A549 (cell line): ENCODE measurements around the gene FAM227B. TPM values are rescaled to one million over a fixed set of nuclear protein-coding genes. Genes with fewer than 3 reads are reported as not detected.

Experiments used
- ATAC-seq, 2 experiments: fragments of 200-7000 bp in 1 of 2; fragments of >200 bp in 1 of 2; cut with Nextera tagmentation in 1 of 2; cut with Tn5 transposase in 1 of 2; 3 replicates each; pipeline versions ENCODE4 v1.8.0 to v1.9.1; 2018 to 2020; ENCODE audit warnings: mild to moderate bottlenecking in 1 of 2, moderate library complexity in 1 of 2
- CTCF ChIA-PET: fragments of 300-600 bp; sonication (Branson Sonifier 250); formaldehyde crosslinking; extraction: SDS; loops from one replicate; lab custom pipeline; 2021; ENCODE audit warnings: antibody characterized with exemption, inconsistent platforms; lab: Yijun Ruan, JAX
- POLR2A ChIA-PET: fragments of 350-600 bp; formaldehyde crosslinking; extraction: SDS; loops from one replicate; lab custom pipeline; 2021; ENCODE audit warnings: antibody characterized with exemption, inconsistent platforms; lab: Yijun Ruan, JAX
- DNase-seq, 2 experiments: peaks; one replicate each; pipeline versions ENCODE4 v3.0.0 to v3.0.0-alpha.2; 2011 to 2016; ENCODE audit warnings: low read depth in 1 of 2, low spot score in 1 of 2
- FAIRE-seq: peaks from 2 replicates; lab custom pipeline; 2011; peaks lifted over from hg19 to GRCh38; lab: Jason Lieb, UNC
- H3K27ac ChIP-seq, 2 experiments: fragments of >200 bp; sonication (Bioruptor Twin); formaldehyde crosslinking; 3 replicates each; pipeline ENCODE4 v1.5.1; 2016 to 2017
- H3K4me1 ChIP-seq: fragments of >200 bp; sonication (Bioruptor Twin); formaldehyde crosslinking; 3 replicates; pipeline ENCODE4 v1.6.1; 2016
- H3K4me2 ChIP-seq: fragments of >200 bp; sonication (Bioruptor Twin); formaldehyde crosslinking; 3 replicates; pipeline ENCODE4 v1.6.1; 2016
- H3K4me3 ChIP-seq: fragments of >200 bp; sonication (Bioruptor Twin); formaldehyde crosslinking; 3 replicates; pipeline ENCODE4 v1.5.1; 2016
- H3K9me3 ChIP-seq: fragments of >200 bp; sonication (Bioruptor Twin); formaldehyde crosslinking; 3 replicates; pipeline ENCODE4 v1.6.1; 2016
- CBX2 ChIP-seq: fragments of 200-600 bp; sonication (generic); IDR thresholded peaks from 2 replicates; pipeline ENCODE4 v1.6.1; 2016; ENCODE audit warnings: low read depth, mild to moderate bottlenecking, borderline replicate concordance
- CBX8 ChIP-seq: fragments of 200-600 bp; sonication (generic); IDR thresholded peaks from 2 replicates; pipeline ENCODE4 v1.6.1; 2016
- CHD4 ChIP-seq: fragments of 200-600 bp; sonication (generic); IDR thresholded peaks from 2 replicates; pipeline ENCODE4 v1.6.1; 2016; ENCODE audit warnings: antibody characterized with exemption, mild to moderate bottlenecking, borderline replicate concordance
- EHMT2 ChIP-seq: fragments of 200-600 bp; sonication (generic); IDR thresholded peaks from 2 replicates; pipeline ENCODE4 v1.6.1; 2016; ENCODE audit warnings: antibody characterized with exemption, low read depth, mild to moderate bottlenecking, moderate library complexity
- EP300 ChIP-seq, 2 experiments: fragments of >200 bp; sonication (Bioruptor Twin); formaldehyde crosslinking; IDR thresholded peaks; 2 replicates in 1 of 2; 3 replicates in 1 of 2; pipeline ENCODE4 v1.6.1; 2016 to 2017
- FOSL2 ChIP-seq, 2 experiments: fragments of 450-650 bp in 1 of 2; fragments of >200 bp in 1 of 2; sonication (Bioruptor Twin) in 1 of 2; formaldehyde crosslinking; IDR thresholded peaks; 2 replicates each; pipeline versions ENCODE4 v1.5.0 to v1.6.1; 2016 to 2020; ENCODE audit warnings: mild to moderate bottlenecking in 1 of 2, moderate library complexity in 1 of 2
- HEYL ChIP-seq: fragments of 250-450 bp; sonication (Bioruptor Pico); IDR thresholded peaks from 2 replicates; pipeline ENCODE4 v1.8.0; 2021; ENCODE audit warnings: mild to moderate bottlenecking, moderate library complexity
- HOXA7 ChIP-seq: fragments of 250-450 bp; sonication (Bioruptor Pico); IDR thresholded peaks from 2 replicates; pipeline ENCODE4 v1.5.0; 2020; ENCODE audit warnings: mild to moderate bottlenecking, moderate library complexity
- HOXB13 ChIP-seq: fragments of 250-450 bp; sonication (Bioruptor Pico); IDR thresholded peaks from 2 replicates; pipeline ENCODE4 v1.5.0; 2020; ENCODE audit warnings: low read depth, mild to moderate bottlenecking, moderate library complexity
- HOXB5 ChIP-seq: fragments of 250-450 bp; sonication (Bioruptor Pico); IDR thresholded peaks from 2 replicates; pipeline ENCODE4 v1.5.0; 2020; ENCODE audit warnings: mild to moderate bottlenecking, moderate library complexity
- JUNB ChIP-seq: fragments of >200 bp; sonication (Bioruptor Twin); formaldehyde crosslinking; IDR thresholded peaks from 2 replicates; pipeline ENCODE4 v1.6.1; 2016
- KDM5A ChIP-seq: fragments of 200-600 bp; sonication (generic); IDR thresholded peaks from 2 replicates; pipeline ENCODE4 v1.6.1; 2016; ENCODE audit warnings: antibody characterized with exemption, mild to moderate bottlenecking
- MAFK ChIP-seq: fragments of 450-650 bp; IDR thresholded peaks from 2 replicates; pipeline ENCODE4 v1.6.1; 2014; ENCODE audit not compliant: partially characterized antibody
- NFE2L2 ChIP-seq: fragments of 150-350 bp; conservative IDR thresholded peaks from 2 replicates; pipeline ENCODE4 v1.6.1; 2014; ENCODE audit warnings: low read length
- NPAS2 ChIP-seq: fragments of 250-450 bp; sonication (Bioruptor Pico); IDR thresholded peaks from 2 replicates; pipeline ENCODE4 v1.8.0; 2022; ENCODE audit warnings: mild to moderate bottlenecking, moderate library complexity, borderline replicate concordance
- PHF8 ChIP-seq: fragments of 200-600 bp; sonication (generic); IDR thresholded peaks from 2 replicates; pipeline ENCODE4 v1.6.1; 2016; ENCODE audit warnings: low read depth, mild to moderate bottlenecking, antibody characterized with exemption, moderate library complexity, borderline replicate concordance
- POLR2A ChIP-seq: IDR thresholded peaks from 2 replicates; pipeline ENCODE4 v1.6.1; 2012; ENCODE audit warnings: mild to moderate bottlenecking, low read length
- POLR2AphosphoS2 ChIP-seq: conservative IDR thresholded peaks from 2 replicates; pipeline ENCODE4 v1.6.1; 2012; ENCODE audit warnings: low read length, improper control_type of control experiment, inconsistent platforms
- RARB ChIP-seq: fragments of 250-450 bp; sonication (Bioruptor Pico); IDR thresholded peaks from 2 replicates; pipeline ENCODE4 v1.8.0; 2021; ENCODE audit warnings: mild to moderate bottlenecking, moderate library complexity
- SMC3 ChIP-seq: fragments of >200 bp; sonication (Bioruptor Twin); formaldehyde crosslinking; IDR thresholded peaks from 3 replicates; pipeline ENCODE4 v1.6.1; 2018; ENCODE audit warnings: inconsistent platforms
- SREBF2 ChIP-seq: fragments of 450-650 bp; IDR thresholded peaks from 2 replicates; pipeline ENCODE4 v1.6.1; 2014; ENCODE audit warnings: mild to moderate bottlenecking, moderate library complexity
- TFCP2L1 ChIP-seq: fragments of 250-450 bp; sonication (Bioruptor Pico); IDR thresholded peaks from 2 replicates; pipeline ENCODE4 v1.5.0; 2021; ENCODE audit warnings: mild to moderate bottlenecking
- TP53 ChIP-seq: fragments of 250-450 bp; sonication (Bioruptor Pico); IDR thresholded peaks from 2 replicates; pipeline ENCODE4 v1.5.0; 2021; ENCODE audit warnings: mild to moderate bottlenecking, moderate library complexity
- ZFP36 ChIP-seq: fragments of 450-650 bp; IDR thresholded peaks from 2 replicates; pipeline ENCODE4 v1.6.1; 2014; ENCODE audit warnings: borderline replicate concordance; ENCODE audit not compliant: partially characterized antibody
- ZNF302 ChIP-seq: fragments of 250-450 bp; sonication (Bioruptor Pico); IDR thresholded peaks from 2 replicates; pipeline ENCODE4 v1.9.0; 2021; ENCODE audit warnings: inconsistent platforms, mild to moderate bottlenecking, moderate library complexity
- ZSCAN20 ChIP-seq: fragments of 250-450 bp; sonication (Bioruptor Pico); IDR thresholded peaks from 2 replicates; pipeline ENCODE4 v1.8.0; 2022; ENCODE audit warnings: mild to moderate bottlenecking, moderate library complexity
- WGBS: methylation state at CpG from one replicate; pipeline ENCODE4 v1.1.6; 2017; ENCODE audit errors: missing lambda C conversion rate; 5-methylcytosine and 5-hydroxymethylcytosine counted together
- polyA plus RNA-seq, 4 experiments: library from polyadenylated mRNA; depleted of rRNA in 3 of 4; stranded (reverse); fragments of >200 nt; fragmentation: RNase III in 1 of 4; extraction: RNeasy Plus Mini Kit Qiagen cat#74134 plus additional on column Dnase treatment in 1 of 4; gene quantifications; 2 replicates in 3 of 4; 3 replicates in 1 of 4; pipeline ENCODE4 v1.2.3, GENCODE V29; 2011 to 2017
- TF ChIP-seq, protein P1 (sequence below): fragments of 450-650 bp; IDR thresholded peaks from 2 replicates; pipeline ENCODE4 v1.6.1; 2014; ENCODE audit warnings: antibody characterized with exemption
- TF ChIP-seq, protein P2 (sequence below): fragments of 250-450 bp; sonication (Bioruptor Pico); IDR thresholded peaks from 2 replicates; pipeline ENCODE4 v1.5.0; 2020; ENCODE audit warnings: low read depth, mild to moderate bottlenecking, moderate library complexity

FAM227B gene
- polyA plus RNA-seq, 2 of the 4 experiments (the other 2 are of a cell fraction): 1.9 to 3.7 TPM

DNA sequence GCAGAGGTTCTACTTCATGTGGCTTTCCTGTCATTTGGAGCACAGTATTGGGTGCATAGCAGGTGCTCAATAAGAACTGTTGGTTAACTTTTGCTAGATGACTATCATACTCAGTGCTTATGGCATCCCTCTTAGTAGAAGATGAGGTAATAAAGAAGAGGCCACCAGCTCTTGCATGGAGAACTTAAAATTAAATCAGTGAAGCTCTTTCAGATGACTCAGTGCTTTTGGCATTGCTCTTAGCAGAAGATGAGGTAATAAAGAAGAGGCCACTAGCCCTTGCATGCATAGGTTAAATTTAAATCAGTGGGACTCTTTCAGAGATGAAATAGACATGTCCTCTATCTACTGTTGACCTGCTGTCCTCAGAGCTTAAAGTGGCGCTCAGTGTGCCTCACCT lies 307.0 kb downstream of the FAM227B start:
- no peak for FAIRE-seq

DNA sequence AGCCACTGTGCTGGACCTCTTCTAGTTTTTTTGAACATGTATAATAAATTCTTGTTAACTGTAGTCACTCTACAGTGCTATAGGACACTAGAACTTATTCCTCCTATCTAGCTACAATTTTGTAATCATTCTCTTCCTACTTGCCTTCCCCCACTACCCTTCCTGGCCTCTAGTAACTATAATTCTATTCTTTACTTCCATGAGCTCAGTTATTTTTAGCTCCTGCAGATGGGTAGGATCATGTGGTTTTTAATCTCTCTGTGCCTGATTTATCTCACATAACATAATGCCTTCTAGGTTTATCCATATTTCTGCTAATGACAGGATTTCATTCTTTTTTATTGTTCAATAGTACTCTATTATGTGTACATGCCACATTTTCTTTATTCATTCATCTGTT lies 310.7 kb downstream of the FAM227B start:
- no peak for TF ChIP-seq RARB (CRISPR knock-in tag)
- TF ChIP-seq HOXB5 (CRISPR knock-in tag): no peak
- no peak for TF ChIP-seq ZSCAN20 (CRISPR knock-in tag)
- TF ChIP-seq POLR2AphosphoS2: no peak
- TF ChIP-seq MAFK: no peak
- no peak for TF ChIP-seq HEYL
- TF ChIP-seq SREBF2: no peak
- no peak for TF ChIP-seq FOSL2 (IDR thresholded peaks at IDR 0.05)
- no peak for TF ChIP-seq FOSL2 (CRISPR knock-in tag; IDR thresholded peaks at IDR 0.05)
- no peak for TF ChIP-seq POLR2A
- TF ChIP-seq TP53 (CRISPR knock-in tag): no peak
- no peak for TF ChIP-seq JUNB
- TF ChIP-seq NFE2L2: no peak
- no peak for TF ChIP-seq NPAS2 (CRISPR knock-in tag)
- TF ChIP-seq CBX8: no peak
- TF ChIP-seq PHF8: no peak
- TF ChIP-seq ZNF302: no peak
- no peak for TF ChIP-seq ZFP36
- no peak for TF ChIP-seq KDM5A
- TF ChIP-seq, all 56 proteins: peak for 0
- peaks cover 5% of the 10 kb centered on the region; the same call in 1 of the 3 replicates for H3K4me1 ChIP-seq
- H3K9me3 ChIP-seq: no peaks in the 10 kb centered on the region
- DNase-seq: no peak
- no peak overlapping the region for H3K4me2 ChIP-seq
- POLR2A ChIA-PET: no interaction called here
- no peak for ATAC-seq
- H3K4me3 ChIP-seq: no peak overlapping the region
- CTCF ChIA-PET: no interaction called here
- FAIRE-seq: no peak
- no peak overlapping the region for H3K27ac ChIP-seq

More for the DNA sequence above, 307.0 kb downstream of the FAM227B start:
- ChIA-PET POLR2A (no interaction called here), CTCF (no interaction called here)
- 81% methylated on average over 1 of the region's 1 CpG for WGBS
- Histone ChIP-seq H3K4me2 (no peak overlapping the region), H3K9me3 (no peaks in the 10 kb centered on the region), H3K4me3 (no peak overlapping the region), H3K4me1 (peaks cover 5% of the 10 kb centered on the region; the same call in 1 of the 3 replicates), H3K27ac (no peak overlapping the region)
- ATAC-seq (no peak), DNase-seq (no peak)
- TF ChIP-seq, protein P1, sequence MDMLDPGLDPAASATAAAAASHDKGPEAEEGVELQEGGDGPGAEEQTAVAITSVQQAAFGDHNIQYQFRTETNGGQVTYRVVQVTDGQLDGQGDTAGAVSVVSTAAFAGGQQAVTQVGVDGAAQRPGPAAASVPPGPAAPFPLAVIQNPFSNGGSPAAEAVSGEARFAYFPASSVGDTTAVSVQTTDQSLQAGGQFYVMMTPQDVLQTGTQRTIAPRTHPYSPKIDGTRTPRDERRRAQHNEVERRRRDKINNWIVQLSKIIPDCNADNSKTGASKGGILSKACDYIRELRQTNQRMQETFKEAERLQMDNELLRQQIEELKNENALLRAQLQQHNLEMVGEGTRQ: no peak
- TF ChIP-seq, protein P2, sequence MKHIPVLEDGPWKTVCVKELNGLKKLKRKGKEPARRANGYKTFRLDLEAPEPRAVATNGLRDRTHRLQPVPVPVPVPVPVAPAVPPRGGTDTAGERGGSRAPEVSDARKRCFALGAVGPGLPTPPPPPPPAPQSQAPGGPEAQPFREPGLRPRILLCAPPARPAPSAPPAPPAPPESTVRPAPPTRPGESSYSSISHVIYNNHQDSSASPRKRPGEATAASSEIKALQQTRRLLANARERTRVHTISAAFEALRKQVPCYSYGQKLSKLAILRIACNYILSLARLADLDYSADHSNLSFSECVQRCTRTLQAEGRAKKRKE (CRISPR knock-in tag): no peak
- no peak for TF ChIP-seq PHF8
- TF ChIP-seq HEYL: no peak
- no peak for TF ChIP-seq RARB (CRISPR knock-in tag)
- no peak for TF ChIP-seq NFE2L2
- TF ChIP-seq TFCP2L1 (CRISPR knock-in tag): no peak
- no peak for TF ChIP-seq CBX2
- TF ChIP-seq EHMT2: no peak
- TF ChIP-seq HOXA7: no peak
- TF ChIP-seq EP300 (IDR thresholded peaks at IDR 0.05): no peak
- no peak for TF ChIP-seq CHD4
- no peak for TF ChIP-seq HOXB13
- TF ChIP-seq SMC3: no peak
